ENCODE data around the gene SCIN. TPM values are rescaled to one million over a fixed set of nuclear protein-coding genes. Genes with fewer than 3 reads are reported as not detected.
A peak's percentile ranks its signal among the peaks of the same experiment; 100 is the strongest.

SCIN gene
- total and polyA plus RNA-seq, 4 experiments from 2014 or later, result 0.07 to 0.25 (median 0.20) TPM; not detected in 1

DNA sequence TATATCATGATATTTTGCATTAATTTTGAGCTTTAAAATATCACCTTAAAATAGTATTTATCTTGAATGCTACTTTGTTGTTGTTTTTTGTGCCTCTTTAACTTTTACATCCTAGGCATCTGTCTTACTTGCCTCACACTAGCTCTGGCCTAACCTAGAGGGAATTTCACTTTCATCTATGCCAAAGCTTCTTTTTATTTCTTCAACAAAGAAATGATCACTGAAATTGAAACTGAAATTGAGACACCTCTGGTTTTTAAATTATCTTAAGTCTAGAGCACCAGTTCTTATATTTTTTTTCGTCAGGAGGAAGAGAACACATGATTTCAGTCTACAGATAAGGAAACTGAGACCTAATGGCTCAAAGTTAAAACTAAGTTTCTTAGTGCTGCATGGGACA is 3.5 kb upstream of the SCIN start:
- intact Hi-C loops (cut with micrococcal nuclease), result no loop called here
- Histone ChIP-seq H3K9me3 (ENCODE audit: control insufficient read depth in 1 of 2, low read length in 2 of 2) (no peaks in the 10 kb centered on the region), H3K36me3 (ENCODE audit: insufficient read depth, low read length) (no peaks in the 10 kb centered on the region), H3K27ac (ENCODE audit: low read depth, low read length) (no peak overlapping the region), H3K27me3 (ENCODE audit: insufficient read depth, low read length) (no peaks in the 10 kb centered on the region), H3K4me3 (ENCODE audit: low read length in 2 of 2) (no peak overlapping the region), H3K4me1 (ENCODE audit: insufficient read depth, low read length) (peaks cover 10% of the 10 kb centered on the region)
- H3K27ac Mint-ChIP-seq, result no peak overlapping the region
- H3K27me3 Mint-ChIP-seq, result peaks cover 19 to 23% of the 10 kb centered on the region in 2 donors
- no peaks in the 10 kb centered on the region for H3K9me3 Mint-ChIP-seq
- POLR2A ChIA-PET (ENCODE audit: partially characterized antibody), result no interaction called here
- H3K36me3 Mint-ChIP-seq, result no peaks in the 10 kb centered on the region
- H3K4me3 Mint-ChIP-seq, result no peak overlapping the region
- H3K4me1 Mint-ChIP-seq, result peaks cover 8 to 18% (median 13%) of the 10 kb centered on the region in 4 donors
- DNase-seq, result no peak
- CTCF ChIA-PET (ENCODE audit: partially characterized antibody), result interaction anchor here (0.8 kb wide), 1 partner anchor 72 kb away, joined by 3 read pairs; no protein-coding TSS in a partner anchor

DNA sequence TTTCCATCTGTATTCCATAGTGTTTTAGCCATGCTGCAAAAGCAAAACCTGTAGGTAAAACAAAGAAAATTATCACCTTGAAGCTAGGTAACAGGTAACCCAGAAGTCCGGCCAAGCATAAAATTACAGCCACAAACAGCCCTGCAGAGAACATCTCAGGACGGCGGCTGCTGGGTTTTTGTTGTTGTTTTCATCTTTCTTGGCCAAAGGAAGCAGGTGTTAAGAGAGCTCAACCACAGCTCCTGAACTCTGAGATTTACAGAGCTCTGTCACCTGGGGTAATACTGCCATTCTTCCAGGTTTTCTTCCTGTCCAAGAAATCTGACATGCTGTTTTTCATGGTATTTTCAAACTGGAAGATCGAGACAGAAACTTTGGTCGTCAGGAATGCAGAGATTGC is 847 bp upstream of the SCIN start:
- Histone ChIP-seq H3K4me3 (ENCODE audit: low read length in 2 of 2) (no peak overlapping the region), H3K9me3 (ENCODE audit: control insufficient read depth in 1 of 2, low read length in 2 of 2) (no peaks in the 10 kb centered on the region), H3K27ac (ENCODE audit: low read depth, low read length) (no peak overlapping the region), H3K4me1 (ENCODE audit: insufficient read depth, low read length) (peaks cover 10% of the 10 kb centered on the region), H3K36me3 (ENCODE audit: insufficient read depth, low read length) (no peaks in the 10 kb centered on the region), H3K27me3 (ENCODE audit: insufficient read depth, low read length) (no peaks in the 10 kb centered on the region)
- intact Hi-C loops (cut with micrococcal nuclease), result no loop called here
- peaks cover 27 to 28% of the 10 kb centered on the region in 2 donors for H3K27me3 Mint-ChIP-seq
- POLR2A ChIA-PET (ENCODE audit: partially characterized antibody), result no interaction called here
- DNase-seq, result no peak
- peaks cover 0 to 4% (median 0%) of the 10 kb centered on the region in 8 donors for H3K9me3 Mint-ChIP-seq
- CTCF ChIA-PET (ENCODE audit: partially characterized antibody), result no interaction called here
- peak overlapping the region in 6 of 8 donors; percentile 88 to 93 (median 90) for H3K4me3 Mint-ChIP-seq
- no peak overlapping the region for H3K27ac Mint-ChIP-seq
- H3K4me1 Mint-ChIP-seq, result peaks cover 8 to 18% (median 15%) of the 10 kb centered on the region in 4 donors
- H3K36me3 Mint-ChIP-seq, result no peaks in the 10 kb centered on the region

DNA sequence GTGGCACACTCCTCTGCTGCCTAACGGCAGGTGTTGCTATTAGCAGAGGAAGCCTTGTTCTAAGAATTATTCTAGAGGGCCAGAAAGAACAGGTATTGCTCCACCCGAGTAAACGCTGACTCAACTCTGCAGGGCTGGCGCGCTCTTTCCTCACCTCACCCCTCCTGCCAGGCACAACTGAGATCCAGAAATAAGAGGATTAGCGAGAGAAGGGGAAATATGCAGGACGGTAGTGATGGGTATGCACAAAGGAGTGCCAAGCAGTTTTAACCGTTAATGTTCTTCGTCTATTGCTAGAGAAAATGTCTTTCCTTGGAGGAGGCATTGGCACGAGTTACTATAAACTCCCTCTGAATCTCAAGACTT is 369 bp upstream of the SCIN start:
- Histone ChIP-seq H3K4me1 (ENCODE audit: insufficient read depth, low read length) (peaks cover 10% of the 10 kb centered on the region), H3K27me3 (ENCODE audit: insufficient read depth, low read length) (no peaks in the 10 kb centered on the region), H3K27ac (ENCODE audit: low read depth, low read length) (no peak overlapping the region), H3K36me3 (ENCODE audit: insufficient read depth, low read length) (no peaks in the 10 kb centered on the region), H3K9me3 (ENCODE audit: control insufficient read depth in 1 of 2, low read length in 2 of 2) (no peaks in the 10 kb centered on the region), H3K4me3 (ENCODE audit: low read length in 2 of 2) (peak overlapping the region in 1 of 2 donors; percentile 13)
- Mint-ChIP-seq H3K9me3 (peaks cover 0 to 4% (median 0%) of the 10 kb centered on the region in 8 donors), H3K4me3 (peak overlapping the region; percentile 67 to 93 (median 90)), H3K36me3 (no peaks in the 10 kb centered on the region), H3K4me1 (peaks cover 8 to 18% (median 15%) of the 10 kb centered on the region in 4 donors), H3K27ac (peak overlapping the region in 2 of 7 donors; percentile 20 to 41), H3K27me3 (peaks cover 27 to 28% of the 10 kb centered on the region in 2 donors)
- DNase-seq, result peak in 2 of 5 donors; percentile 2 to 3
- POLR2A ChIA-PET (ENCODE audit: partially characterized antibody), result no interaction called here
- intact Hi-C loops (cut with micrococcal nuclease), result no loop called here
- CTCF ChIA-PET (ENCODE audit: partially characterized antibody), result no interaction called here

DNA sequence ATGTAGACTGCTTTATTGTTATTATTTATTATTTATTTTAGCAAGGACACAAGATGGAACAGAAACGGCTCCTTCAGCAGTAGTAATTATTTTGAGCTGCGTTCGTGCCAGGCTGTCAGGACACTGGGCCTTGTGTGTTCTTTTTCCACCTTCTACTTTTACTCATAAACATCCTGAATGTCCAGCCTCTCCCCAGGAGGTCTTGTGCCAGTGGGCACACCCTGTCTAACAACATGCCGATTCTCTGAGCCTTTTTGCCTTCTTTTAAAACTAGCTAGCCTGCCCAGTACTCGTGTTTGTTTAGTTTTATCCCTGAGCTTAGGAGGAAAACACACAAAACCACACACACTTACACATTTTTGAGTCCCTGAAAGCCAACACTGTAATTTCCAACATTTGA is 1.2 kb downstream of the SCIN start:
- H3K27me3 ChIP-seq (ENCODE audit: insufficient read depth, low read length), result no peaks in the 10 kb centered on the region
- no peak overlapping the region for H3K4me3 ChIP-seq (ENCODE audit: low read length in 2 of 2)
- ChIA-PET CTCF (ENCODE audit: partially characterized antibody) (interaction anchor here (0.6 to 1.5 kb wide), 3 partner anchors 16 to 788 kb away, joined by 3 to 4 read pairs (median 3); no protein-coding TSS in a partner anchor), POLR2A (ENCODE audit: partially characterized antibody) (no interaction called here)
- no peaks in the 10 kb centered on the region for H3K36me3 ChIP-seq (ENCODE audit: insufficient read depth, low read length)
- H3K9me3 ChIP-seq (ENCODE audit: control insufficient read depth in 1 of 2, low read length in 2 of 2), result no peaks in the 10 kb centered on the region
- H3K4me3 Mint-ChIP-seq, result no peak overlapping the region
- no peak overlapping the region for H3K27ac Mint-ChIP-seq
- peaks cover 25 to 26% of the 10 kb centered on the region in 2 donors for H3K27me3 Mint-ChIP-seq
- peaks cover 0 to 4% (median 0%) of the 10 kb centered on the region in 8 donors for H3K9me3 Mint-ChIP-seq
- peaks cover 8 to 18% (median 14%) of the 10 kb centered on the region in 4 donors for H3K4me1 Mint-ChIP-seq
- no peak overlapping the region for H3K27ac ChIP-seq (ENCODE audit: low read depth, low read length)
- DNase-seq, result no peak
- H3K4me1 ChIP-seq (ENCODE audit: insufficient read depth, low read length), result peaks cover 10% of the 10 kb centered on the region
- H3K36me3 Mint-ChIP-seq, result no peaks in the 10 kb centered on the region
- intact Hi-C loops (cut with micrococcal nuclease), result no loop called here

DNA sequence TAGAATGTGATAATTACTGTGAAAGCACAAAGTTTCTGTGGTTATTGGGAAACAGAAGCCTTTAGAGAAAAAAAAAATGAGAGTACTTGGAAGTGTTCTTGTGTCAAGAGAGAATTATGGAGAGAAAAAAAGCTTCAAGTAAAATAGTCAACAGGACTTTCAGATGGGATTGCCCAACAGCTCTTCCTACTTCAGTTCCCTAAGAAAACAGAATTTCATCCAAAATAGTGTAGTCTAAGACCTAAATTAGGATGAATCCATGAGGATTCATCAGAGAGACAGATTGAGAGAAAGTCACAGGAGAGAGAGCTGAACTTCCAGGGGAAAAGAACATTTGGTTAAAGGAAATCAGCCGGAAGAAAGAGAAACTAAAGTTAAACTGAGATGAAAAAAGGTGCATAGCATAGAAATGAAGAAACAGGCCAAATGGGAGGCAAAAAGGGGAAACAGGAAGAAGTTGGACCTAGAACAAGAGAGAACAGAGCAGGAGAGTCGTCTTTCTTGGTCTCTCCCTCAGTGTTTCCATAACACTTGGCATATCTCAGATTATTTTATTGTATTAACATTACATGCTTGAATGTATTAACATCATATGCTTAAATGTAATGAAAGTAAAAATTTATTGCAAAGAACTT is 2.5 kb downstream of the SCIN start:
- H3K9me3 ChIP-seq (ENCODE audit: control insufficient read depth in 1 of 2, low read length in 2 of 2), result no peaks in the 10 kb centered on the region
- no peaks in the 10 kb centered on the region for H3K36me3 Mint-ChIP-seq
- peaks cover 0 to 4% (median 0%) of the 10 kb centered on the region in 8 donors for H3K9me3 Mint-ChIP-seq
- H3K4me3 Mint-ChIP-seq, result no peak overlapping the region
- H3K27me3 ChIP-seq (ENCODE audit: insufficient read depth, low read length), result no peaks in the 10 kb centered on the region
- ChIA-PET CTCF (ENCODE audit: partially characterized antibody) (no interaction called here), POLR2A (ENCODE audit: partially characterized antibody) (no interaction called here)
- intact Hi-C loops (cut with micrococcal nuclease), result no loop called here
- H3K27me3 Mint-ChIP-seq, result peaks cover 25 to 29% of the 10 kb centered on the region in 2 donors
- H3K4me3 ChIP-seq (ENCODE audit: low read length in 2 of 2), result no peak overlapping the region
- H3K27ac Mint-ChIP-seq, result no peak overlapping the region
- H3K36me3 ChIP-seq (ENCODE audit: insufficient read depth, low read length), result no peaks in the 10 kb centered on the region
- no peak overlapping the region for H3K27ac ChIP-seq (ENCODE audit: low read depth, low read length)
- DNase-seq, result no peak
- peaks cover 10% of the 10 kb centered on the region for H3K4me1 ChIP-seq (ENCODE audit: insufficient read depth, low read length)
- H3K4me1 Mint-ChIP-seq, result peaks cover 8 to 18% (median 14%) of the 10 kb centered on the region in 4 donors

DNA sequence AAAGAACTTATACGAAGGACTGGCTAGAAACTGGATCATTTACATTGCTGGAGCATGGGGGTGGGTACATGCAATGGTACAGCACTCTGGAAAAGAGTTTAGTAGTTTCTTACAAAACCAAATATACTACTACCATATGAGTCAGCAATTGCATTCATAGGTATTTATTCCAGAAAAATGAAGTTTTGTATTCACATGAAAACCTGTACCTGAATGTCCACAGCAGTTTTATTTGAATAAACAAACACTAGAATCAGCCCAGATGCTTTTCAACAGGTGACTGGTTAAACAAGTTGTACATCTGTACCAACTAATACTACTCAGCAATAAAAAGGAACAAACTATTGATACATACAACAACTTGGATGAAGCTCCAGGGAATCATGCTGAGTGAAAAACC is 3.4 kb downstream of the SCIN start:
- peaks cover 10% of the 10 kb centered on the region for H3K4me1 ChIP-seq (ENCODE audit: insufficient read depth, low read length)
- H3K27ac Mint-ChIP-seq, result no peak overlapping the region
- CTCF ChIA-PET (ENCODE audit: partially characterized antibody), result no interaction called here
- peaks cover 20 to 28% of the 10 kb centered on the region in 2 donors for H3K27me3 Mint-ChIP-seq
- peaks cover 0 to 4% (median 0%) of the 10 kb centered on the region in 8 donors for H3K9me3 Mint-ChIP-seq
- H3K4me1 Mint-ChIP-seq, result peaks cover 8 to 18% (median 14%) of the 10 kb centered on the region in 4 donors
- H3K9me3 ChIP-seq (ENCODE audit: control insufficient read depth in 1 of 2, low read length in 2 of 2), result no peaks in the 10 kb centered on the region
- no peak overlapping the region for H3K27ac ChIP-seq (ENCODE audit: low read depth, low read length)
- no peaks in the 10 kb centered on the region for H3K27me3 ChIP-seq (ENCODE audit: insufficient read depth, low read length)
- no peak overlapping the region for H3K4me3 ChIP-seq (ENCODE audit: low read length in 2 of 2)
- no peak for DNase-seq
- no peaks in the 10 kb centered on the region for H3K36me3 ChIP-seq (ENCODE audit: insufficient read depth, low read length)
- intact Hi-C loops (cut with micrococcal nuclease), result no loop called here
- no peaks in the 10 kb centered on the region for H3K36me3 Mint-ChIP-seq
- POLR2A ChIA-PET (ENCODE audit: partially characterized antibody), result no interaction called here
- H3K4me3 Mint-ChIP-seq, result no peak overlapping the region

DNA sequence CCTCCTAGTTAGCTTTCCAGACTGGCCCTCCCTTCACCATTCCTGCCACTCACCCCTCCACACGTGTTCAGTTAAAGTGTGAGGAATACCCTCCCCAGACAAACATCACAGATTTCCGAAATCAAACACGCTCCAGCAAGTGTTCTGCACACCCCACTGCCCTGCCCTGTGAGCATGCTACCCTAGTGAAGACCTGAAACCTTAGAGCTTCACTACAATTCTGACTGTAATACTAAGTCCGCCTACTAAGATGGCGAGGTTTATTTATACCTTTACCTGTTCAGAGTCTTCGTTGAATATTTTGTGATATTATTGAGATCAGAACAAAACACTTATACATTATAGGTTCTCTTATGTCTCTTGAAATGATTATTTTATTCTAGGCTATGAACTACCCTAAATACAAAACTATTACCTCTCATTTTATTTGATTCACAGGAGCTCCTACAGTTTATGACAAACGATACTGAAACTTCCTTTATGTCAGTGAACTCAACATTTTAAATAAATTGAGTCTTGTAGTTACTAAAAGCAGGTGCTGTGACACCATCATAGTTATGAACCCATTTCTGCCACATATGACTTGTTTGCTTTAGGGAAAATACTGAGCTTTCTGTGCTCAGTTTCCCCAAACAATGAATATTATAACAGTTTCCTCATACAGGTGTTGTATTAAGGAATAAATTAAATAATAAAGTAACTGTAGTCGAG is 8.6 kb downstream of the SCIN start:
- Mint-ChIP-seq H3K4me3 (no peak overlapping the region), H3K27ac (no peak overlapping the region), H3K27me3 (peaks cover 3 to 7% of the 10 kb centered on the region in 2 donors), H3K4me1 (no peaks in the 10 kb centered on the region), H3K9me3 (no peaks in the 10 kb centered on the region), H3K36me3 (no peaks in the 10 kb centered on the region)
- Histone ChIP-seq H3K27ac (ENCODE audit: low read depth, low read length) (no peak overlapping the region), H3K4me3 (ENCODE audit: low read length in 2 of 2) (no peak overlapping the region), H3K4me1 (ENCODE audit: insufficient read depth, low read length) (no peaks in the 10 kb centered on the region), H3K9me3 (ENCODE audit: control insufficient read depth in 1 of 2, low read length in 2 of 2) (no peaks in the 10 kb centered on the region), H3K36me3 (ENCODE audit: insufficient read depth, low read length) (no peaks in the 10 kb centered on the region), H3K27me3 (ENCODE audit: insufficient read depth, low read length) (no peaks in the 10 kb centered on the region)
- ChIA-PET CTCF (ENCODE audit: partially characterized antibody) (no interaction called here), POLR2A (ENCODE audit: partially characterized antibody) (no interaction called here)
- no peak for DNase-seq
- intact Hi-C loops (cut with micrococcal nuclease), result no loop called here

All from CD4-positive, alpha-beta memory T cell (primary cell).